ENCODE measurements around the gene PARVA.

DNA sequence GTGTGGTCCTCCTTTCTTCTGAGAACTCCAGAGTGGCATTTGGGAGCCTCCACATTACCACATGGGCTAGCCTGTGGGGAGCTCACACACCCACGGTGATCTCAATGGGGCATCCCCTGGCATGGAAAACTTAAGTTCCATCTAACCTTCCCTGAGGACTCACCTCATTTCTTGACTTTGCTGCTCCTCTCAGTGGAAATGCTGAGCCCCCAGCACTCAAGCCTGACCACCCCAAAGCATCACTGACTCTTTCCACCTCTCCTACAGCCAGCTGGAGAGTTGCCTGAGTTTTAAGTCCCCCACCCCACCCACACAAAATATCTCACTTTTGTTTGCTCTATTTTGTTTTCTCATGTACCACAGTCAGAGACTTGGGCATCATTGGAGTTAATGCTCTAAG, 23.8 kb upstream of the PARVA start:
- TF ChIP-seq POLR2A (IDR thresholded peaks at IDR 0.05; ENCODE audit: low read depth, low read length) (no peak), POLR2AphosphoS5 (IDR thresholded peaks at IDR 0.05; ENCODE audit: low read depth, low read length) (no peak)
